Measurements from ENCODE around the gene UTS2.

The UTS2 gene

DNA sequence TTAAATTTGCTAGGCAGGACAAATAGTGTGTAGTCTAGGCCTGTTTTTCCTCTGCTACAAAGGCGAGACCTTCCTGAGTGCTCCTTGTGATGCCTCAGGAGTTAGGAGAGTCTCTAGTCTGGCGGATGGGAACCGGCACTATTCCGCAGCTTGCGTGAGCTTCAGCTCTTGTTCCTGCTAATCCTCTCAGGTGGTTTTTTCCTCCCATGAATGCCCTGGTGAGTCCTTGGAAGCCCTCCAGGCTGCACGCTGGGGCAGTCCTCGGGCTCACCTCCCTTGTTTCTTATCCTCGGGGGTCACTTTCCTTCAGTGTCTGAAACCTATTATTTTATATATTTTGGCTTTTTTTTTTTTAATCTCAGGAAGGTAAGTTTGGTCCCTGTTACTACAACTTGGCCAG, 28.2 kb downstream of the UTS2 start:
- Histone ChIP-seq H3K4me3 (no peak overlapping the region), H3K27ac (no peak overlapping the region)

DNA sequence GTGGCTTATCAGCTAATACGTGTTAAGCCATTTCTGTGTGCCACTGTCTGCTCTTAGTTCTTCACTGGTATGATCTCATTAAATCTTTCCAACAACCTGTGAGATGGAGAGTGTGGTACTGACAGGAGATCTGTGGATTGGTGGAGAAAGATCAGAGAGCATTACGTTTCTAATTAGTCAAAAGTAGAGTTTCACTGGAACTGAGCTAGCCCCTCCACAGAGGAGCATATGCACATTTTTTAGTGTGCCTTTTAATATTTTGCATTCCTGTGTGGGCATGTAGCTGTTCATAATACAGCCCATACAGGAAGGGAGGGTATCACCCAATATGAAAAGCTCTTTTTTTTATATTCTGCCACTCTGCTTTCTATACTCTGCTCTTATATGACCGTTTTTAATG, 31.6 kb downstream of the UTS2 start:
- Histone ChIP-seq H3K4me3 (no peak overlapping the region), H3K27ac (no peak overlapping the region)

DNA sequence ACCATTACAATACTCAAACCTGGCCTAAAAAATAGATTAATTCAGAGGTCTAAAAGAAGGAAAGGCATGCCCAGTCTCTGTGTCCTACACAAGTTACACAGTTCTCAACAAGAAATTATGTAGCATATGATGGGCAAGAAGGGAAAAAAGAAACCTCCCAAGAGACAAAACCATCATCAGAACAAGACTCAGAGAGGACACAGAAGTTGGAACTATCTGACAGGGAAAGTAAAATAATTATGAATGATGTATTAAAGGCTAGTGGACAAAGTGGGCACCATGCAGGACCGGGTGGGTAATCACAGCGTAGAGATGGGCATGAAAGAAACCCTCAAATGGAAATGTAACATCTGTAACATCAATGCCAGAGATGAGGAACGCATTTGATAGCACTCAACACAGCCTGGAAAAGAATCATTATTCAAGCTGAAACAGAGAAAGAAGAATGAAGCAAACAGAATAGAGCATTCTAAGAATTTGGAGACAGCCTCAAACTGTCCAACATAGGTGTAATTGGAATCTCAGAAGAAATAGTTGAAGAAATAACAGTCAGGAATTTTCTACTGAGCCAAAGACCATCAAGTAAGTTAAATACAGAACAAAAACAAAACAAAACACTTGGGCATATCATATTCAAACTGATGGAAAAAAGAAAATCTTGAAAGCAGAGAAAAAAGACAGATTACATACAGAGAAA, 39.0 kb downstream of the UTS2 start:
- no peak overlapping the region for H3K4me3 ChIP-seq
- no peak overlapping the region for H3K27ac ChIP-seq

DNA sequence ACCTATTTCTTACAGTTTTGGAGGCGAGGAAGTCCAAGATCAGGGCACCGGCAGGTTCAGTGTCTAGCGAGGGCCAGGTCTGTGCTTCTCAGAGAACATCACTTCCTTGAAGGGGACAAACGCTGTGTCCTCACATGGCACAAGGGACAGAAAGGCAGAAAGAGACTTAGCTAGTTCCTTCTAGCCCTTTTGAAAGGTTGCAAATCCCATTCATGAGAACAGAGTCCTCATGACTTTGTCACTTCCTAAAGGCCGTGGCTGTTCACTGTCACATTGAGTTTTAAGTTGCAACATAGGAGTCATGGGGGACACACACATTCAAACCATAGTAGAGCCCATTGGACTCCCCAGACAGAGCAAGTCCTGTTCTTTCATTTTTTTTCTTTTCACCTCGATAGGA, 41.4 kb downstream of the UTS2 start:
- Histone ChIP-seq H3K27ac (no peak overlapping the region), H3K4me3 (no peak overlapping the region)

- no peak overlapping the region for H3K4me3 ChIP-seq
- no peak overlapping the region for H3K27ac ChIP-seq
These were observed 42.5 kb downstream of the UTS2 start for GRCh38 chr1:7810395-7810794.

GRCh38 chr1:7809742-7810141, 43.1 kb downstream of the UTS2 start:
- Histone ChIP-seq H3K27ac (no peak overlapping the region), H3K4me3 (no peak overlapping the region)

- Histone ChIP-seq H3K4me3 (no peak overlapping the region), H3K27ac (no peak overlapping the region)
These were observed 44.5 kb downstream of the UTS2 start for GRCh38 chr1:7808253-7808844.

DNA sequence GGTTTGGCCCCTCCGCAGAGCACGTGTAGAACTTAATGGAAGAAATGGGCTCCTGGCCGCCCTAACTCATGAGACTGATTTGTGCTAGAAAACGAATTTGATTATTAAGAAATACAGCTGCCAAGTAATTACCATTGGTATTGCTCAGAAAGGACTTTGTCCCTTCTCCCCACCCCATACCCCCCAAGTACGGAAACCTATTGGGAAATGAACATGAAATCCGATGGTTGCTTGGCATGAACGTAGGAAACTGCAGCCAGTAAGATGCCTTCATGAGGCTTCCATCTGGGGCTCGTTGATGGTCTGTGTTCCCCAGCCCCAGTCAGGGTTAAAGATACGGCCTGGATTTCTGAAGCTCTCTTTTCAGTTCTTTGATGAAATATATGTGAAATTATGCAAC, 47.4 kb downstream of the UTS2 start:
- Histone ChIP-seq H3K4me3 (no peak overlapping the region), H3K27ac (no peak overlapping the region)
